ENCODE data around the gene SLC35G4. TPM values are rescaled to one million over a fixed set of nuclear protein-coding genes. Genes with fewer than 3 reads are reported as not detected.

The SLC35G4 gene
- total and polyA plus RNA-seq, 2 of the 13 experiments (the other 11 are each of a cell fraction or from before 2014, with no cell fraction given), result not detected

DNA sequence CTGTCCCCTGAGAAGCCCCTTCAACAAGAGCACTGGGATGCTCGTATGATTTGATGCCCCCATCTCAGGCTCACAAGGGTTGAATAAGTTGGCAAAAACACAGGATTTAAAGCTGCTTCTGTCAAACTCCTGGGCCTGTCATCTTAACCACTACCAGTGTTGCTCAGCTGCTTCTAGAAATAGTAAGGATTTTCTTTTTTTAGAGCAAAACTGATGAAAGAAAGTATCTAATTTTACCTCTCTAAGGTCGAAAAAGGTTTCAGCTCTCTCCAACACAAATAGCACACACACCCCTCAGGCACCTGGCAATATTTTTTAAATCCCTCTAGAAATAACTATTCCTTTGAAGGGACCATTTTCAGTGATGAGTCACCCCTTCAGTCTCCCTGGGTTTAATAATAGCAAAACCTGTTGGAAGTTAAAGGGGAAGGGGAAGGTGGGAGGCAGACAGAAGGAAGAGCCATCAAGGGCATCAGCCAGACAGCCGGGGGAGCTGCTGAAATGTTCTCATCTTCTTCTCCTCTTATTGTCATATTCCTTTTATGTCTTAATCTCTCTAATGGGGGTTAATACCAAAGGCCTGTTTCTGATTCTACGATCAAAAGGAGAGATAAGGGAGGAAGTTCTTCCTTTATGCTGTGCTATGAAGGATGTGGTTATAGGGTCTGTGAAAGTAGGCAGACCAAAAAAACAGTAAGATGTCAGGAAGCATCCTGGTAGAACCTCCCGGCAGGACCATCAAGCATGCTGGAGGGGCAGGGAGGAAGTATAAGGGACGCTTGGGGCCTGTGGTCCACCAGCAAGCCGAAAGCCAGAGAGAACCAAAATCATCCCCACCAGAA lies 31.9 kb upstream of the SLC35G4 start:
- no peak for DNase-seq (ENCODE audit: low spot score)
- ATAC-seq, result no peak
- Histone ChIP-seq H3K9ac (ENCODE audit: insufficient read depth, low read depth, low read length) (no peak overlapping the region), H2AFZ (ENCODE audit: low read length) (no peak overlapping the region), H3K9me3 (ENCODE audit: low read length) (no peaks in the 10 kb centered on the region), H3K4me2 (ENCODE audit: low read depth, low read length) (no peak overlapping the region), H3K36me3 (replicated peaks in 1 of 2; ENCODE audit: control insufficient read depth in 1 of 2, insufficient read depth in 2 of 2, low read length in 2 of 2) (no peaks in the 10 kb centered on the region), H3K4me3 (replicated peaks in 1 of 3; ENCODE audit: insufficient read depth in 1 of 3, low read depth in 2 of 3, low read length in 3 of 3) (no peak overlapping the region), H3K79me2 (ENCODE audit: insufficient read depth, low read length) (no peaks in the 10 kb centered on the region), H4K20me1 (ENCODE audit: insufficient read depth, low read length) (no peaks in the 10 kb centered on the region), H3K27ac (ENCODE audit: extremely low read length, insufficient read depth, low read length) (no peak overlapping the region), H3K4me1 (ENCODE audit: insufficient read depth, low read length) (no peaks in the 10 kb centered on the region), H3K27me3 (ENCODE audit: control insufficient read depth in 1 of 2, insufficient read depth in 2 of 2, low read length in 2 of 2) (peaks cover 0 to 18% of the 10 kb centered on the region in 2 experiments; a peak in 1 of 5 replicates)
- intact Hi-C loops (cut with micrococcal nuclease; ENCODE audit: unreplicated experiment) (no loop called here), in situ Hi-C loops (cut with HindIII; ENCODE audit: extremely low pct_ligation_motif_present, low pct_unique_long_range_greater_than_20kb) (no loop called here)
- WGBS (ENCODE audit: low lambda C conversion rate), result 4% methylated on average over 7 of the region's 7 CpGs
- no peak for FAIRE-seq
- no TSS peak for BruUV-seq (replicated peaks)
- CTCF ChIA-PET (ENCODE audit: low intra/inter-chr PET ratio, low total read pairs), result no interaction called here
- POLR2A ChIA-PET, result no interaction called here
- no peak for TF ChIP-seq PAWR (CRISPR knock-in tag; IDR thresholded peaks at IDR 0.05; ENCODE audit: borderline replicate concordance)
- TF ChIP-seq NFKB2 (CRISPR knock-in tag; IDR thresholded peaks at IDR 0.05; ENCODE audit: borderline replicate concordance), result no peak
- no peak for TF ChIP-seq ZNF792 (CRISPR knock-in tag; IDR thresholded peaks at IDR 0.05)
- TF ChIP-seq KAT7 (CRISPR knock-in tag; IDR thresholded peaks at IDR 0.05; ENCODE audit: borderline replicate concordance), result no peak
- TF ChIP-seq ZEB1 (IDR thresholded peaks at IDR 0.05; ENCODE audit: insufficient replicate concordance, low read depth), result no peak
- TF ChIP-seq CBFB (CRISPR knock-in tag; IDR thresholded peaks at IDR 0.05), result no peak
- TF ChIP-seq, protein P1, sequence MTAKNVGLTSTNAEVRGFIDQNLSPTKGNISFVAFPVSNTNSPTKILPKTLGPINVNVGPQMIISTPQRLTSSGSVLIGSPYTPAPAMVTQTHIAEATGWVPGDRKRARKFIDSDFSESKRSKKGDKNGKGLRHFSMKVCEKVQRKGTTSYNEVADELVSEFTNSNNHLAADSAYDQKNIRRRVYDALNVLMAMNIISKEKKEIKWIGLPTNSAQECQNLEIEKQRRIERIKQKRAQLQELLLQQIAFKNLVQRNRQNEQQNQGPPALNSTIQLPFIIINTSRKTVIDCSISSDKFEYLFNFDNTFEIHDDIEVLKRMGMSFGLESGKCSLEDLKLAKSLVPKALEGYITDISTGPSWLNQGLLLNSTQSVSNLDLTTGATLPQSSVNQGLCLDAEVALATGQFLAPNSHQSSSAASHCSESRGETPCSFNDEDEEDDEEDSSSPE (CRISPR knock-in tag; IDR thresholded peaks at IDR 0.05), result no peak
- TF ChIP-seq ZNF746 (CRISPR knock-in tag; IDR thresholded peaks at IDR 0.05), result no peak
- TF ChIP-seq FOXM1 (CRISPR knock-in tag; IDR thresholded peaks at IDR 0.05), result no peak
- no peak for TF ChIP-seq NAIF1 (CRISPR knock-in tag; IDR thresholded peaks at IDR 0.05; ENCODE audit: borderline replicate concordance)
- TF ChIP-seq ZNF20 (CRISPR knock-in tag; IDR thresholded peaks at IDR 0.05), result no peak
- TF ChIP-seq ZNF331 (CRISPR knock-in tag; IDR thresholded peaks at IDR 0.05), result no peak
- no peak for TF ChIP-seq ZBTB21 (CRISPR knock-in tag; IDR thresholded peaks at IDR 0.05)
- no peak for TF ChIP-seq ZNF354B (CRISPR knock-in tag; IDR thresholded peaks at IDR 0.05)
- no peak for TF ChIP-seq PPARG (CRISPR knock-in tag; conservative IDR thresholded peaks at IDR 0.05)
- TF ChIP-seq, protein P2, sequence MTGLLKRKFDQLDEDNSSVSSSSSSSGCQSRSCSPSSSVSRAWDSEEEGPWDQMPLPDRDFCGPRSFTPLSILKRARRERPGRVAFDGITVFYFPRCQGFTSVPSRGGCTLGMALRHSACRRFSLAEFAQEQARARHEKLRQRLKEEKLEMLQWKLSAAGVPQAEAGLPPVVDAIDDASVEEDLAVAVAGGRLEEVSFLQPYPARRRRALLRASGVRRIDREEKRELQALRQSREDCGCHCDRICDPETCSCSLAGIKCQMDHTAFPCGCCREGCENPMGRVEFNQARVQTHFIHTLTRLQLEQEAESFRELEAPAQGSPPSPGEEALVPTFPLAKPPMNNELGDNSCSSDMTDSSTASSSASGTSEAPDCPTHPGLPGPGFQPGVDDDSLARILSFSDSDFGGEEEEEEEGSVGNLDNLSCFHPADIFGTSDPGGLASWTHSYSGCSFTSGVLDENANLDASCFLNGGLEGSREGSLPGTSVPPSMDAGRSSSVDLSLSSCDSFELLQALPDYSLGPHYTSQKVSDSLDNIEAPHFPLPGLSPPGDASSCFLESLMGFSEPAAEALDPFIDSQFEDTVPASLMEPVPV (CRISPR knock-in tag; IDR thresholded peaks at IDR 0.05), result no peak
- TF ChIP-seq ATM (IDR thresholded peaks at IDR 0.05; ENCODE audit: borderline replicate concordance), result no peak
- TF ChIP-seq, protein P3, sequence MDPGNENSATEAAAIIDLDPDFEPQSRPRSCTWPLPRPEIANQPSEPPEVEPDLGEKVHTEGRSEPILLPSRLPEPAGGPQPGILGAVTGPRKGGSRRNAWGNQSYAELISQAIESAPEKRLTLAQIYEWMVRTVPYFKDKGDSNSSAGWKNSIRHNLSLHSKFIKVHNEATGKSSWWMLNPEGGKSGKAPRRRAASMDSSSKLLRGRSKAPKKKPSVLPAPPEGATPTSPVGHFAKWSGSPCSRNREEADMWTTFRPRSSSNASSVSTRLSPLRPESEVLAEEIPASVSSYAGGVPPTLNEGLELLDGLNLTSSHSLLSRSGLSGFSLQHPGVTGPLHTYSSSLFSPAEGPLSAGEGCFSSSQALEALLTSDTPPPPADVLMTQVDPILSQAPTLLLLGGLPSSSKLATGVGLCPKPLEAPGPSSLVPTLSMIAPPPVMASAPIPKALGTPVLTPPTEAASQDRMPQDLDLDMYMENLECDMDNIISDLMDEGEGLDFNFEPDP (CRISPR knock-in tag; conservative IDR thresholded peaks at IDR 0.05), result no peak
- no peak for TF ChIP-seq NPAS2 (CRISPR knock-in tag; IDR thresholded peaks at IDR 0.05; ENCODE audit: borderline replicate concordance)
- no peak for TF ChIP-seq PAF1 (CRISPR knock-in tag; IDR thresholded peaks at IDR 0.05)

Data from HepG2 (cell line).